BLaER1 treated with 17β-estradiol and CSF1 and Interleukin-3, amounts not matched to agents 10 nM and 100 nM (cell line): ENCODE measurements around the gene ATG2A.
A peak's percentile ranks its signal among the peaks of the same experiment; 100 is the strongest.

Source experiments
- H3K27ac ChIP-seq, 11 experiments: shearing (Covaris generic); formaldehyde crosslinking; 2 replicates each; pipeline ENCODE4 v1.8.1; 2022
- H3K27me3 ChIP-seq, 11 experiments: shearing (Covaris generic); formaldehyde crosslinking; 2 replicates each; pipeline ENCODE4 v1.8.1; 2022
- H3K36me3 ChIP-seq, 11 experiments: shearing (Covaris generic); formaldehyde crosslinking; 2 replicates each; pipeline ENCODE4 v1.8.1; 2022
- H3K4me1 ChIP-seq, 10 experiments: shearing (Covaris generic); formaldehyde crosslinking; 2 replicates each; pipeline ENCODE4 v1.8.1; 2022
- H3K4me2 ChIP-seq, 11 experiments: shearing (Covaris generic); formaldehyde crosslinking; 2 replicates each; pipeline ENCODE4 v1.8.1; 2022
- H3K4me3 ChIP-seq, 10 experiments: shearing (Covaris generic); formaldehyde crosslinking; 2 replicates each; pipeline ENCODE4 v1.8.1; 2022
- H3K9ac ChIP-seq, 11 experiments: shearing (Covaris generic); formaldehyde crosslinking; 2 replicates each; pipeline ENCODE4 v1.8.1; 2022
- H3K9me3 ChIP-seq, 11 experiments: shearing (Covaris generic); formaldehyde crosslinking; replicated peaks in 1 of 11; 2 replicates each; pipeline ENCODE4 v1.8.1; 2022
- H4K20me1 ChIP-seq, 11 experiments: shearing (Covaris generic); formaldehyde crosslinking; 2 replicates each; pipeline ENCODE4 v1.8.1; 2022
- Cebpa-rat ChIP-seq, 11 experiments: shearing (Covaris generic); IDR thresholded peaks; 2 replicates each; pipeline ENCODE4 v1.8.1; 2022

ATG2A gene

DNA sequence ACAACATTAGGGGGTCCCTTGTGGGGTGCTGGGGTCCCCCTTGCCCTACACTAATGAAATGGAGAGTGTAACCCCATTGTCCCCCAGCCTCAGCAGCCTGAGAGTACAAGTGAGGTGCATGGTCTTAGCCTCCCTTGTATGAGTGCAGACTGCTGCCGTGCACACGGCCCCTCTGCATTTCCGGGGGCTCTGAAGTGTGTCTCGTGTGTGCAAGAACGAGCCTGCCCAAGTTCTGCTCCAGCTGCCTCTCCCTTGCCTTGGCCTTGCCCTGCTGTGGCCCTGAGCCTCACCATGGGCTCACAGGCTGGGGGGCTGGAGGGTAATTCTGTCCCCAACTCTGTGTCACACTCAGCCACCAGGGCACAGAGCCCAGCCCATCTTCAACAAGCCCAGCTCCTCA, 33.4 kb downstream of the ATG2A start:
- Histone ChIP-seq H3K9ac (peak overlapping the region in 7 of 11 experiments; percentile 21 to 58 (median 49); a peak in 11 of 22 replicates), H3K4me3 (peak overlapping the region in 1 of 10 experiments; percentile 26; a peak in 2 of 20 replicates), H4K20me1 (no peaks in the 10 kb centered on the region), H3K27ac (peak overlapping the region in 8 of 11 experiments; percentile 14 to 69 (median 56); a peak in 15 of 22 replicates), H3K27me3 (no peaks in the 10 kb centered on the region), H3K36me3 (no peaks in the 10 kb centered on the region), H3K9me3 (no peaks in the 10 kb centered on the region), H3K4me1 (peaks cover 85 to 92% (median 90%) of the 10 kb centered on the region in 10 experiments), H3K4me2 (peak overlapping the region; percentile 60 to 98 (median 80); a peak in 21 of 22 replicates)
- TF ChIP-seq Cebpa-rat (IDR thresholded peaks at IDR 0.05), result no peak

- no peaks in the 10 kb centered on the region for H3K27me3 ChIP-seq
- H3K4me1 ChIP-seq, result peaks cover 72 to 81% (median 77%) of the 10 kb centered on the region in 10 experiments
- H3K9me3 ChIP-seq, result no peaks in the 10 kb centered on the region
- no peak overlapping the region for H3K4me3 ChIP-seq
- H3K4me2 ChIP-seq, result peak overlapping the region in 8 of 11 experiments; percentile 3 to 98 (median 47); a peak in 6 of 22 replicates
- peaks cover 6 to 11% (median 9%) of the 10 kb centered on the region in 11 experiments for H4K20me1 ChIP-seq
- peak overlapping the region in 1 of 11 experiments; percentile 41; a peak in 1 of 22 replicates for H3K9ac ChIP-seq
- H3K27ac ChIP-seq, result peak overlapping the region in 3 of 11 experiments; percentile 8 to 55 (median 49); a peak in 5 of 22 replicates
- H3K36me3 ChIP-seq, result no peaks in the 10 kb centered on the region
- TF ChIP-seq Cebpa-rat (IDR thresholded peaks at IDR 0.05), result no peak
Measured at GRCh38 chr11:64882243-64882642, 34.8 kb downstream of the ATG2A start.

- Histone ChIP-seq H3K27me3 (no peaks in the 10 kb centered on the region), H3K4me2 (peak overlapping the region; percentile 82 to 99 (median 93)), H3K36me3 (peaks cover 0 to 4% (median 0%) of the 10 kb centered on the region in 11 experiments; a peak in 2 of 22 replicates), H3K4me1 (peaks cover 76 to 83% (median 80%) of the 10 kb centered on the region in 10 experiments), H3K9ac (no peak overlapping the region), H3K27ac (peak overlapping the region in 2 of 11 experiments; percentile 94 to 95; a peak in 1 of 22 replicates), H3K9me3 (no peaks in the 10 kb centered on the region), H4K20me1 (peaks cover 14 to 19% (median 17%) of the 10 kb centered on the region in 11 experiments), H3K4me3 (no peak overlapping the region)
- TF ChIP-seq Cebpa-rat (IDR thresholded peaks at IDR 0.05), result no peak
Measured at GRCh38 chr11:64881476-64881875, 35.5 kb downstream of the ATG2A start.

GRCh38 chr11:64880240-64881001, 36.6 kb downstream of the ATG2A start:
- no peaks in the 10 kb centered on the region for H3K27me3 ChIP-seq
- H3K36me3 ChIP-seq, result peaks cover 0 to 11% (median 0%) of the 10 kb centered on the region in 11 experiments; a peak in 2 of 22 replicates
- H4K20me1 ChIP-seq, result peaks cover 24 to 29% (median 28%) of the 10 kb centered on the region in 11 experiments
- peak overlapping the region in 10 of 11 experiments; percentile 91 to 95 (median 93); a peak in 21 of 22 replicates for H3K27ac ChIP-seq
- no peak for TF ChIP-seq Cebpa-rat (IDR thresholded peaks at IDR 0.05)
- H3K4me1 ChIP-seq, result peaks cover 76 to 85% (median 81%) of the 10 kb centered on the region in 10 experiments
- H3K4me2 ChIP-seq, result peak overlapping the region; percentile 82 to 99 (median 93)
- H3K9me3 ChIP-seq, result no peaks in the 10 kb centered on the region
- peak overlapping the region; percentile 51 to 93 (median 87); a peak in 20 of 22 replicates for H3K9ac ChIP-seq
- H3K4me3 ChIP-seq, result peak overlapping the region; percentile 5 to 98 (median 76); a peak in 15 of 20 replicates

DNA sequence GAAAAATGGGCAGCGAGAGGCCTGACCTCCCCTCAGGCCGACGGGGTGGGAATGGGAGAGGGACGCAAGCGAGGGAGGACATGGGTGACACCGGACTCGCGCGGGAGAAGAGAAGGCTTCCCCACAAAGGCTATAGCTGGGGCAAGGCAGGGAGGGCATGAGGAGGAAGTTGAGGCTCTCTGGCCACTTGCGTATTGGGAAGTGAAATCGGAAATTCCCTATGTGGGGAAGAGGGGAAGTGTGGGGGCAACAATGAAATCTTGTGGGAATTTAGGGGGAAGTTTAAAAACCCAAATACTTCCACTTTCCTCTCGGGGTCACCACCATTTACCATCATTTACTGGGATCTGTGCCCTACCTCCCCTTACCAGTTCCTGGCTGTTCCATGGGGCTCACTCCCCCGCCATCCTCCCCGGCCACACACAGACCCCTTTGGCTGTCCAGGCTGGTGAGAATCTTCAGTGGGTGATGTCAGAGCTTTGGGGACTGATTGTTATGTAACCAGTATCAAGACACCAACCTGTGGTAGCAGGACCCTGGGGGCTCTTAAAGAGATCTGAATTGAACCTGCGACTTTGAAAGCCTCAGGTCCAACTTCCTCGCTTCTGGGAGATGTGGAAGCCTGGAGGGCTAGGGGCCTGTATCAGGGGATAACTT, 37.6 kb downstream of the ATG2A start:
- peaks cover 76 to 85% (median 81%) of the 10 kb centered on the region in 10 experiments for H3K4me1 ChIP-seq
- H3K27ac ChIP-seq, result peak overlapping the region; percentile 91 to 95 (median 93)
- peak overlapping the region; percentile 72 to 98 (median 88) for H3K4me3 ChIP-seq
- peaks cover 35 to 40% (median 38%) of the 10 kb centered on the region in 11 experiments for H4K20me1 ChIP-seq
- peak overlapping the region; percentile 82 to 99 (median 93) for H3K4me2 ChIP-seq
- TF ChIP-seq Cebpa-rat (IDR thresholded peaks at IDR 0.05), result no peak
- H3K27me3 ChIP-seq, result no peaks in the 10 kb centered on the region
- peak overlapping the region; percentile 82 to 93 (median 87) for H3K9ac ChIP-seq
- H3K36me3 ChIP-seq, result peaks cover 0 to 21% (median 5%) of the 10 kb centered on the region in 11 experiments; a peak in 8 of 22 replicates
- H3K9me3 ChIP-seq, result no peaks in the 10 kb centered on the region

DNA sequence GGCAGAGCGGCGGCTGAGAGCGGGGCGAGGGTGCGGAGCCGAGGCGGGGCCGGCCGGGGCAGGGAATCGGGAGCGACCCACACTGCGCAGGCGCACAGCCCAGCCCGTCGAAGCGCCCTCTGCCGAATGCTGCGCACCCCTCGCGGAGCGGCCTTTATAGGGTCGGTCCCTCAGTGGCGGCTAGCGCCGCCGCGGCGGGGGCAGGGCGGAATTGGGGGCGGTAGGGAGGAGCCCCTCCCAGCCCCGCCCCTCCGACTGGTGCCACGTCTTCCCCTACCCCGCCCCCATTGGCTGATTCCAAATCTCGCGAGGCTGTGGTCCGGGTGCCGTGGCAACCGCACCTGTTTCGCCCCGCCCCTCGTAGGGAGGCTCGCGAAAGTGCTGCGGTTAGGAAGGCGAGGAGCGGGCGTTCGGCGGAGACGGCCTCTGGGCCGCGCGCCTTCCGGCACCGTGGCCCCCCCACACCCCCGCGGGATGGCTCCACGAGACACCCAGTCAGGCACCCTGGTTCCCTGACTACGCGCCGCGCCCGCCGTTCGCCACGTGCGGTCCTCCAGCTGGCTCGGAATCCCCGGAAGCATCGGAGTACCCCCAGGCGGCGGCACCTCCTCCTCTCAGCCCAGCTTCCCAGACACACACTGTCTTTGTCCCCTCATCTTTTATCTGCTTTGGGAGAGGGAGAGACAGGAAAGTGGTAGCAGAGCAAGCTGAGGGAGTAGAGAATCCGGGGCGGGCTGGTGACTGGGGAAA, 38.3 kb downstream of the ATG2A start, which contains the start of gene EHD1:
EHD1 (minus strand) TSS at position 128 of the 750 bp plus-strand sequence. CDS start 157 bp downstream, outside the sequence.
- Histone ChIP-seq H3K27me3 (no peaks in the 10 kb centered on the region), H3K9me3 (no peaks in the 10 kb centered on the region), H3K4me3 (peak within 1 kb of the TSS; percentile 74 to 98 (median 90)), H4K20me1 (peaks cover 40 to 47% (median 42%) of the 10 kb centered on the region in 11 experiments), H3K4me1 (peaks cover 76 to 85% (median 81%) of the 10 kb centered on the region in 10 experiments), H3K4me2 (peak within 1 kb of the TSS; percentile 96 to 100 (median 98)), H3K9ac (peak within 1 kb of the TSS; percentile 83 to 93 (median 88)), H3K36me3 (peaks cover 0 to 24% (median 5%) of the 10 kb centered on the region in 11 experiments; a peak in 13 of 22 replicates), H3K27ac (peak within 1 kb of the TSS; percentile 91 to 98 (median 93))
- no peak for TF ChIP-seq Cebpa-rat (IDR thresholded peaks at IDR 0.05)

DNA sequence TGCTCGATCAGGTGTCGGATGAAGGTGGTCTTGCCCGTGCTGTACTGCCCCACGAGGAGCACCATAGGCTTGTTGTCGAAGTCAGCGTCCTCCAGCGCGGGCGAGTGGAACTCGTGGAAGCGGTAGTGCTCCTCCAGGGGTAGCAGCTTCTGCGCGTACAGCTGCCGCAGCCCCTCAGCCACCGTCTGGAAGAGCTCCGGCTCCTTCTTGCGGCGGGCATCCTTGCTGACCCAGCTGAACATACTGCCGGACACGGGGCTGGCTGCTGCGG, 38.9 kb downstream of the ATG2A start:
- Histone ChIP-seq H3K4me1 (peaks cover 76 to 85% (median 81%) of the 10 kb centered on the region in 10 experiments), H3K4me3 (peak overlapping the region; percentile 74 to 98 (median 90)), H4K20me1 (peaks cover 45 to 52% (median 47%) of the 10 kb centered on the region in 11 experiments), H3K4me2 (peak overlapping the region; percentile 96 to 100 (median 98)), H3K27me3 (no peaks in the 10 kb centered on the region), H3K9ac (peak overlapping the region; percentile 83 to 92 (median 86)), H3K27ac (peak overlapping the region; percentile 62 to 98 (median 77); a peak in 21 of 22 replicates), H3K36me3 (peaks cover 5 to 29% (median 10%) of the 10 kb centered on the region in 11 experiments), H3K9me3 (no peaks in the 10 kb centered on the region)
- TF ChIP-seq Cebpa-rat (IDR thresholded peaks at IDR 0.05), result no peak
